GM12891 (cell line): ENCODE data around the gene TMEM255B.

Experiments used
- DNase-seq: peaks from one replicate; pipeline ENCODE4 v3.0.0; 2011; ENCODE audit warnings: low spot score; ENCODE audit not compliant: insufficient read length
- FAIRE-seq: peaks from 2 replicates; lab custom pipeline; 2011; peaks lifted over from hg19 to GRCh38; lab: Jason Lieb, UNC
- PAX5 ChIP-seq: IDR thresholded peaks from 2 replicates; pipeline ENCODE4 v1.6.1; 2011; ENCODE audit warnings: low read length, moderate library complexity, mild to moderate bottlenecking; ENCODE audit not compliant: insufficient read depth, severe bottlenecking
- POLR2A ChIP-seq: IDR thresholded peaks from 2 replicates; pipeline ENCODE4 v1.6.1; 2011; ENCODE audit warnings: low read depth, low read length, control low read depth
- POLR2AphosphoS5 ChIP-seq: IDR thresholded peaks from 2 replicates; pipeline ENCODE4 v1.6.1; 2011; ENCODE audit warnings: low read depth, low read length, control low read depth
- POU2F2 ChIP-seq: IDR thresholded peaks from 2 replicates; pipeline ENCODE4 v1.6.1; 2011; ENCODE audit warnings: low read depth, mild to moderate bottlenecking, control low read depth, low read length, moderate library complexity
- SPI1 ChIP-seq: IDR thresholded peaks from 2 replicates; pipeline ENCODE4 v1.6.1; 2011; ENCODE audit warnings: low read depth, low read length, control low read depth
- TAF1 ChIP-seq: IDR thresholded peaks from 2 replicates; pipeline ENCODE4 v1.6.1; 2011; ENCODE audit warnings: low read depth, low read length, control low read depth

The TMEM255B gene

GRCh38 chr13:113865427-113865826 lies 106.4 kb downstream of the TMEM255B start:
- TF ChIP-seq SPI1: no peak
- no peak for TF ChIP-seq POLR2AphosphoS5
- no peak for TF ChIP-seq PAX5
- TF ChIP-seq POU2F2: no peak
- TF ChIP-seq POLR2A: no peak
- no peak for TF ChIP-seq TAF1
- FAIRE-seq (no peak), DNase-seq (no peak)
